ENCODE results near the gene SPTLC2. TPM values are rescaled to one million over a fixed set of nuclear protein-coding genes. Genes with fewer than 3 reads are reported as not detected.
A peak's percentile ranks its signal among the peaks of the same experiment; 100 is the strongest.
"Not testable (repeated sequence)": the region's sequence is repeated elsewhere in the genome, so short reads cannot be mapped to it uniquely, and the experiment has no call there.

SPTLC2 gene
- total RNA-seq, 1 donor from 2014 or later = 60.3 TPM

DNA sequence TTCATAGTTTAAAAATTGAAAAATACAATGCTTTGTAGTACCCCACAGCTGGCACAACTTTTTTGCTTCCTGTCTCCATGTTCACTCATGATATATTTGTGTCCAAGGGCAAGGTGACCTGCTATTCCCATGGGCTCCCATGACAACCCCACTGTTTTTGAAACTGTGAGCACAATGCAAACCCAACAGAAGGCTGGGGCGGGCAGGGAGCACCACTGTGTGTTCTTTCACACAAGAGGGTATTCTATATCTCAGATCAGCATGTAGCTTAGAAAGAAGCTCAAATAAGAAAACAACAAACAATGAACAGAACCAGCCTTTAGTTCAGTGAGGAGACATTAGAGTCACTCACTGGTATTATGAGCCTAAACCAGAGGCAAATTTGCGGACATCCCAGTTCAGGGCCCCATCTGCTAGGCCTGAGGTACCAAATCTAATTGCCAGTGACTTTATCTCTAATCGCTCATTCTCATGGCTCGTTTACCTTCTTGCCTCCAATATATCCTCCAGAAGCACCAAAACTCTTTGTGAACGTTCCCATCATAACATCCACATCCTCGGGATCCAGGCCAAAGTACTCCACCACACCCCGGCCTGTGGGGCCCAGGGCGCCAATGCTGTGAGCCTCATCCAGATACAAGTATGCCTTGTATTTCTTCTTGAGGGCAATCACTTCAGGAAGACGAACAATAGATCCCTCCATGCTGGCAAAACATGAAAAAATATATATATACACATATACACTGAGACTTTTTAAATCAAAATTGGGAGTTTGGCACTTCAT, 61.4 kb downstream of the SPTLC2 start:
- no peak for DNase-seq (ENCODE audit: extremely low read depth, low read depth, low spot score)

DNA sequence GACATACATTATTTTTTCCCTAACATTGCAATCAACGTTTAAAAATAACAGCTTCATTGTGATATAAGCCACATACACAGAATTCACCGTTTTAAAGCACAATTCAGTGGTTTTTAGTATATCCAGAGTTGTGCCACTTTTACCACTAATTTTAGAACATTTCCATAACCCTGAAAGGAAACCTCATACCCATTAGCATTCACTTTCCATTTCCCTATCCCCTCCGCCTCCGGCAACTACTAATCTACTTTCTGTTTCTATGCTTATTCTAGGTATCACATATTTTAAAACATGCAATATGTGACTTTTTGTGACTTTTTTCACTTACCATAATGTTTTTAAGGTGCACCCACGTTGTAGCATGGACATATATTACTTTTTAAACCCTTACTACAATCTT, 62.2 kb downstream of the SPTLC2 start:
- DNase-seq (ENCODE audit: extremely low read depth, low read depth, low spot score) = no peak

DNA sequence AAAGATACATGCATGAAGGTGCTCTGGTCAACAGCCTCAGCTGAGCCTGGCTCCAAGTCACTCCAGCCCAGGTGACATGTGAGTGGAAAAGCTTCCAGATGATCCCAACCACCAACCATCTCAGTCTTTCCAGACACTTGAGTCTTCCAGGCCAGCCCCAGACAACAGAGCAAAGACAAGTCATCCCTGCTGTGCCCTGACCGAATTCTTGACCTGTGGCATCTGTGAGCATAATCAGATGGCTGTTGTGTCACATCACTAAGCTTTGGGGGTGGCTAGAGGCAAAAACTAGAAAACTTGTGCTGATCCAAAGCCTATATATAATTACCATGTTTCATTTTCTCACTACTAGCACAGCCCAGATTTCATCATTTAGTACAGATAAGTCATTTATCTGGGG, 67.0 kb downstream of the SPTLC2 start:
- no peak for DNase-seq (ENCODE audit: extremely low read depth, low read depth, low spot score)

DNA sequence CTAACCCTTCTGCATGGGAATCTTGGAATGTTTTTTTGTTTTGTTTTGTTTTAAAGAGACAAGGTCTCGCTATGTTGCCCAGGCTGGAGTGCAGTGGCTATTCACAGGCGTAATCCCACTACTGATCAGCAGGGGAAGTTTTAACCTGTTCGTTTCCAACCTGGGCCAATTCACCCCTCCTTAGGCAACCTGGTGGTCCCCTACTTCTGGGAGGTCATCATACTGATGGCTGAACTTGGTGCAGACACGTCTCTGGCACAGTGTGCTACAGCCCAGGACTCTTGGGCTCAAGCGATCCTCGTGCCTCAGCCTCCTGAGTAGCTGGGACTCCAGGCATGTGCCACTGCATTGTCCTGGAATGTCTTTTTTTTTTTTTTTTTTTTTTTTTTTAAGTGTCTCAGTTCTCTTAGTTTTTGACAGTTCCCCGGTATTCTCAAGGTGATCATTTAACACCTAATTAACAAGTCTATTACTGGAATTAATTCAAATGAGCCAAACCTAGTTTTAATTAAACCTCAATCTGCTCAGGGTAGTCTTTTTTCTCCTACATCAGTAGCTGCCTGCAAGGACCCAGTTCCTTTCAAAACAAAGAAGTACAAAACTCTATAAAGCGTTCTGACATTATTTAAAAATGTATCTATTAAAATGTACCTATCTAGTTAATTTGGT, 68.8 kb downstream of the SPTLC2 start:
- DNase-seq (ENCODE audit: extremely low read depth, low read depth, low spot score) = no peak

DNA sequence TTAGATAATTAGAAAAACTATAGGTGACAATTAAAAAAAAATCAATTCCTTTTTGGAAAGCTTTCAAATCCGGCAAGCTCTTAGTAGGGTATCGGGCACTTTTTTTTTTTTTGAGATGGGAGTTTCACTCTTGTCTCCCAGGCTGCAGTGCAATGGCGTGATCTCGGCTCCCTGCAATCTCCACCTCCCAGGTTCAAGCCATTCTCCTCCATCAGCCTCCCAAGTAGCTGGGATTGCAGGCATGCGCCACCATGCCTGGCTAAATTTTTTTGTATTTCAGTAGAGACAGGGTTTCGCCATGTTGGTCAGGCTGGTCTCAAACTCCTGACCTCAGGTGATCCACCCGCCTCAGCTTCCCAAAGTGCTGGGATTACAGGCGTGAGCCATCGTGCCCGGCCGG, 71.3 kb downstream of the SPTLC2 start:
- DNase-seq (ENCODE audit: extremely low read depth, low read depth, low spot score) = not testable (repeated sequence)

DNA sequence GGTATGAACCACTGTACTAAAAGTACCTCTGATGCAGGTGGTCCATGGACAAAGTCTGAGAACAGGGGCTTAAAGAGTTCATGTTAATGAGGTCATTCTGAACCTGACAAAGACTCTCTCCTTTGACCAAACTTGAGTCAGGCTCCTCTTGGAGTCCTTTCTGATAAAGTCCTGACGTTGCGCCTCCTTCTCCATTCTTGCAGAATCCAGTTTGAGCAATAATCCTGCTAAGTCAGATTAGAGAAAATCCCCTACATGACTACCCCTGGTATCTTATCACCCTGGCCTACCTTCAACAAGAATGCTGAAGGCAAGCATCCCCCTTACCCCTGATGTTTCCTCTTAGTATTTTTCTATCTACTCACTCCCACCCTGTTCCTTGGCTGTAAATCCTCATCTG, 71.9 kb downstream of the SPTLC2 start:
- DNase-seq (ENCODE audit: extremely low read depth, low read depth, low spot score) = no peak

DNA sequence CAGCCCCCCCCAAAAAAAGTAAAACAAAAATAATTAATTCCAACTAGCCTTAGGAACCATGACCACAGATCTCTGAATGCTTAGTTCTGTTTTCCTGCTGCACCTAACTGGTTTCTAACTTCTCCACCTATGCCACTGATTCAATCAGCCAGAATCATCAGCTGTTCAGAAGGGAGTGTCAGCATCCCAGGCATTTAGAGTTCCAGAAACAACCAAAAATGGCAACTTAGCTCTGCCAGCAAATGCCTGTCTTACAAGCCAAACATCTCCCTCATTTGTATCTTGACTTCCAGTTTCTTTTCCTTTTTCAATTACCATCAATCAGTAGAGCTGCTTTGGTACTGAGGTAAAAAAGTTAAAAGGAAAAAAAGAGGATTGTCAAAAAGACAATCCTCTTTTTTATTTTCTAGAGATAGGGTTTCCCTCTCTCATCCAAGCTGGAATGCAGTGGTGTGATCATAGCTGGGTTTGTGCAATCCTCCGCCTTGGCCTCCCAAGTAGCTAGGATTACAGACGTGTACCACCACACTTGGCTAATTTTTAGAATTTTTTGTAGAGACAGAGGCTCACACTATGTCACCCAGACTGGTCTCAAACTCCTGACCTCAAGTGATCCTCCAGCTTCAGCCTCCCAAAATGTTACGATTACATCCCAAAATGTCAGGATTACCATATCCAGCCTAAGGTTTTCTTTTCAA, 72.7 kb downstream of the SPTLC2 start:
- DNase-seq (ENCODE audit: extremely low read depth, low read depth, low spot score) = no peak

DNA sequence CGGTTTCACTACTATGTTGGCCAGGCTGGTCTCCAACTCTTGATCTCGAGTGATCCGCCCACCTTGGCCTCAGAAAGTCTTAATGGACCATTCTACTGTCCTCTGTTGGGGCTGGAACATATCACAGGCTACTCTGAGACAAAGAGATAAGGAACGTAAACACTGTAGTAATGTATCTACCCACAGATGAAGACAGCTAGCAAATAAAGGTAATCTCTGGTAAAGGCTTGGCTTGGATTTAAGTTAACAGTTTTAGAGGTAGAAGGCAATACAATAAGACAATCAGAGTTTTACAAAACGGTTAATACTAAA, 73.2 kb downstream of the SPTLC2 start:
- no peak for DNase-seq (ENCODE audit: extremely low read depth, low read depth, low spot score)

DNA sequence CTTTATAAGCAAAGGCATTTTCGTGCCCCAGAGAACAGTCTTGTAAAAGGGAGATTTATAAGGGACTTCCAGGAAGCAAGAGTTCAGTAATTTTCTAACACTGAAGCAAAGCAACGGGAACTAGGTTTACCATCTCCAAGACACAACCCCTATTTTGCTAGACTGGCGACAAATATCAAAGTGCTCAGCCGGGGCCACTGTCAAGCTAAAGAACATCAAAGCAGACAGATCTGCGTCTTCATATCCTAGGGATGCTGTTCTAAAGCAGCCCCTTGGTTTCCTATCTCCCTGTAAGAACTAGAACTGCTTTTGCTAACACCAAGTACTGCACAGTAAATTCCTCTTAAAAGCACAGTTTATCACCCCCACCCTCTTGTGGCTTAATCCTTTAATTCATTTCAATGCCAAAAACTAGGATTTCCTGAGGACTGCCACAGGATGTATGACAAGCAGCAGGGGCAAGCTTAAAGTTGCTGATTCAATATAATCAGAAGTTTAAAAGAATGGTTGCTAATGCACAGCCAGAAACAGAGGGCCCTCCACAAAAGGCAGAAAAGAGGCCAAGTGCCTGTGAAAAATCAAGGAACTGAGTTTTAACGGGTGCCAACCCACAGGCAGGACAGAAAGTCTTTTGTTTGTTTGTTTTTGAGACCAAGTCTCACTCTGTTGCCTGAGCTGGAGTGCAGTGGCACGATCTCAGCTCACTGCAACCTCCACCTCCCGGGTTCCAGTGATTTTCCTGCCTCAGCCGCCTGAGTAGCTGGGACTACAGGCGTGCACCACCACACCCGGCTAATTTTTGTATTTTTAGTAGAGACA, 73.8 kb downstream of the SPTLC2 start:
- peak; percentile 51 for DNase-seq (ENCODE audit: extremely low read depth, low read depth, low spot score)

DNA sequence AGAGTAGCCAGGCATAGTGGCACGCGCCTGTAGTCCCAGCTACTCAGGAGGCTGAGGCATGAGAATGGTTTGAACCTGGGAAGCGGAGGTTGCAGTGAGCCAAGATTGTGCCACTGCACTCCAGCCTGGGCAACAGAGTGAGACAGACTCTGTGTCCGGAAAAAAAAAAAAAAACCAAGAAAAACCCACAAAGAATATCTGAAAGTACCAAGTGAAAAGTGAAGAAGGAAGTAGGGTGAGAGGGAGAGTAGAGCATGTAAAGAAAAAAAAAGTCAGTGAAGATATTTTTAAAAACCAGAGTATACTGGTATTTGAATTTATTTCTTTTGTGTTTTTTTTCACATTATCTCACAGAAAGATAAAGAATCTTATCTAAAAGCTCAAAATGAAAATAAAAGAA, 74.5 kb downstream of the SPTLC2 start:
- DNase-seq (ENCODE audit: extremely low read depth, low read depth, low spot score) = no peak

DNA sequence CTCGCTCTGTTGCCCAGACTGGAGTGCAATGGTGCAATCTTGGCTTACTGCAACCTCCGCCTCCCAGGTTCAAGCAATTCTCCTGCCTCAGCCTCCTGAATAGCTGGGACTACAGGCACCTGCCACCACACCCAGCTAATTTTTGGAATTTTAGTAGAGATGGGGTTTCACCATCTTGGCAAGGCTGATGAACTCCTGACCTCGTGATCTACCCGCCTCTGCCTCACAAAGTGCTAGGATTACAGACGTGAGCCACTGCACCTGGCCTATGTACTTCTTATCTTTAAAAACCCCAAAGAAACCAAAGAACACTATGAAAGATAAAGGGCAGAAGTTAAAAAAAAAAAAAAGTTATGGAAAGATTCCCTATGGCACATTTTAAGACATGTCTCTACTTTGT, 79.5 kb downstream of the SPTLC2 start:
- DNase-seq (ENCODE audit: extremely low read depth, low read depth, low spot score) = not testable (repeated sequence)

DNA sequence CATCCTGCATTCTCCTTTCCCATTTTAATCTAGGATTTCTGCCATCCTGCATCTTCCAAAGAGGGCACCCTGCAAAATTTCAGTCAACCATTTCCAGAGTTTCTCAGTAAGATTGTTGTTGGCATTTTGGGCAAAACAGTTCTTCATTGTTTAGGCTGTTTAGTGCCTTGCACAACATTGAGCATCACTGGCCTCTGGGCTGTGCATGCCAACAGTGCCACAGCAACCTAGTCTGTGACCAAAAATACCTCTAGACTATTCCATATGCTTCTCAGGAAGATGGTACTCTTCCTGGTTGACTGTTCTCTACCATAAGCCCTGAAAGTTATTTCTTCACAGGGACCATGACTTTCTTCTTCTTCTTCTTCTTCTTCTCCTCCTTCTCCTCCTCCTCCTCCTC, 85.4 kb downstream of the SPTLC2 start:
- DNase-seq (ENCODE audit: extremely low read depth, low read depth, low spot score) = no peak

DNA sequence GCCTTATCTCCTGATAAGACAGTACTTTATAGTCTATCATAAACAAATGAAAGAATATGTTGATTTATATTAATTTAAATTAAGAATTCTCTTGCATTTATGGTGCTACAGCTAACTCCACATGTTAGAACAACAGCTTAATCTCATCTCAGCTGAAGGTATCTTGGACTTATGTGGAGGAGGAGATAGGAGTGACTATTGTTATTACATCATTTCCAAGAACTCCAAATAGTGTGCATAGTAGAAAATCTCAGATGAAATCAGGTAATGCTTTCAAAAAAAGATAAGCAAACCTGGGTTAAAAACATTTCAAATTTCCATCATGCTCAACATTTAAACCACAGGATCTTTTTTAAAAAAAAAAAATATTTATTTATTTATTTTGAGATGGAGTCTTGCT, 86.5 kb downstream of the SPTLC2 start:
- DNase-seq (ENCODE audit: extremely low read depth, low read depth, low spot score) = no peak

DNA sequence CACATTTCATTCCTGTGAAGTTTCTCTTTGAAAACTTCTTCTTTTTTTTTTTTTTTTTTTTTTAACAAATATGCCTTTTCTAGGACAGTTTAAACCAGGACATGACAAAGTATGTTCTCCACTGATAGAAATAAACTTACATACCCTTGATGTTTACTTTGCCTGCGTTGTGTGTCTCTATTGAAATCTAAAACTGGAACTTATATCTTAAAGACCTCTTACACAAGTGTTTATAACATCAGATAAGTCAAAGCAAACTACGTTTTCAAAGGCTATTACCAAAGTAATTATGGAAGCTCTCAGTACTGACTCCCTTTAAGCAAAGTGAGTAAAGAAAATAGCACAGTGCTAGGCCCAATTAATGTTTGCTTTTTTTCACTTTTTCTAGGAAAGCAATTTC, 87.2 kb downstream of the SPTLC2 start:
- DNase-seq (ENCODE audit: extremely low read depth, low read depth, low spot score) = no peak

DNA sequence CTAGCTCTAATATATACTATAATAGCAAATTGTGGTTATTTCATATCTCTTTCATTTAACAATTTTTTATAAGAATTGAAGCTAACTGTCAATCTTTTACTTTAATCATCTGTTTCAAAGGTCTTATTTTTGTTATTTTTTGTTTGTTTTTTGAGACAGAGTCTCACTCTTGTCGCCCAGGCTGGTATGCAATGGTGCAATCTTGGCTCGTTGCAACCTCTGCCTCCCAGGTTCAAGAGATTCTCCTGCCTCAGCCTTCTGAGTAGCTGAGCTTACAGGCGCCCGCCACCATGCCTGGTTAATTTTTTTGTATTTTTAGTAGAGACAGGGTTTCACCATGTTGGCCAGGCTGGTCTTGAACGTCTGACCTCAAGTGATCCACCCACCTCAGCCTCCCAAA, 87.7 kb downstream of the SPTLC2 start:
- not testable (repeated sequence) for DNase-seq (ENCODE audit: extremely low read depth, low read depth, low spot score)

DNA sequence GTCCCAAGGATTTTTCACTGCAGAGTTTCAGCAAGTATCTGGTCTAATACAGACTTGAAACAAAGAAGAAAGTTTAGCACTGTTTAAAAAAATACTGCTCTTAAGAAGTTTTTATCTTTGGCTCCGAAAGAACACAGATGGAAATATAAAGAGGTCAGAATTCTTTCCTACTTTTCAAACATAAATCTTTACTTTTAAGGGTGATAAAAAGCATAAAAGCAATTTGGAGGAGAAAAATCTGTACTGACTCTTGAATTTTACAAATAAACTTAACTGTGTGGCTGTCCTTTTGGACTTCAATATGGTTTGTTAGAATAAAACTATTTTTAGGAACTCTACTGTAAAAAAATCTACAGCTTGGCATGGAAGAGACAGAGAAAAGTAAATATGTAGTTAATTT, 90.2 kb downstream of the SPTLC2 start:
- no peak for DNase-seq (ENCODE audit: extremely low read depth, low read depth, low spot score)

DNA sequence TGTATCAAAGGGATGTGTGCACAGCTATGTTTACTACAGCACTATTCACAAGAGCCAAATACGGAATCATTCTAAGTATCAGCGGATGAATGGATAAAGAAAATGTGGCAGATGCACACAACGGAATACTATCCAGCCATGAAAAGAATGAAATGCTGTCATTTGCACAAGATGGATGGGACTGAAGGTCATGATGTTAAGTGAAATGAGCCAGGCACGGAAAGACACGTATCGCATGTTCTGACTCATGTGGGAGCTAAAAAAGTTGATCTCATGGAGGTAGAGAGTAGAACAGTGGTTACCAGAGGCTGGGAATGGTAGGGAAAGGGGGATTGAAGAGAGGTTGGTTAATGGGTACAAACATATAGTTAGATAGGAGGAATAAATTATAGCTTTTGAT, 91.9 kb downstream of the SPTLC2 start:
- no peak for DNase-seq (ENCODE audit: extremely low read depth, low read depth, low spot score)

DNA sequence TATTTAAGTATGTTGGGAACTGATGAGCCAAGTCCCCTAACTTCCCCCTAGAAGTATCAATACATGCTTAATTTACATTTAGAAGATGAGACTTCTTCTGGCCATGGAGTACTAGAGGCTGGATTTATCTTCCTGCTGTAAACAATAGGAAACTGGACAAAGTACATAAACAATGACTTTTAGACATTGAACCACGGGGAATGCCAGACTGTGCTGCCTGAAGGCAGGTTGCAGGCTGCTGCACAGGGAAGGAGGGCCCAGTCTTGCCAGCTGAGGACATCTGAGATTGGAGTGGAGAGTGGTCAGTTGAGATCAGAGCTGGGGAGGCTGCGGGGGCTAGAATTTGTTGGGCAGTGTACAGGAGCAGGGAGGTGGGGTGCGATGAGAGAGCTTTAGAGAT, 93.3 kb downstream of the SPTLC2 start:
- DNase-seq (ENCODE audit: extremely low read depth, low read depth, low spot score) = no peak

DNA sequence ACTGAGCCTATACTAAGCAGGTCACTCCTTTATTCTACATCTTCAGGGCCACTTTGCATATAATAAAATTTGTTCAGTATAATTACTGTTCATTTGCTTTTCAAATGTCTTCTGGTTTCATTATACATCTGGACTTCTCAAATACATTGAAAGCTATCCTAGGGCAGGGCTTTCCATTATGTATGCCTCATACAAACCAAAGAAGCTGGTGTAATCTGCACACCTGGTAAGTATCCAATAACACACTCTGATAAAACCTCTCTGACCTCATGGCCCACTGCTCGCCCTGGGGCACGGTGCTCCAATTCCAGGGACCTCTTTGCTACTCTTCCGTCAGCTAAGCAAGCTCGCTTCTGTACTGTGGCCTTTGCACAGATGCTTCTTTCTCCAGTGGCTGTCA, 95.9 kb downstream of the SPTLC2 start:
- no peak for DNase-seq (ENCODE audit: extremely low read depth, low read depth, low spot score)

DNA sequence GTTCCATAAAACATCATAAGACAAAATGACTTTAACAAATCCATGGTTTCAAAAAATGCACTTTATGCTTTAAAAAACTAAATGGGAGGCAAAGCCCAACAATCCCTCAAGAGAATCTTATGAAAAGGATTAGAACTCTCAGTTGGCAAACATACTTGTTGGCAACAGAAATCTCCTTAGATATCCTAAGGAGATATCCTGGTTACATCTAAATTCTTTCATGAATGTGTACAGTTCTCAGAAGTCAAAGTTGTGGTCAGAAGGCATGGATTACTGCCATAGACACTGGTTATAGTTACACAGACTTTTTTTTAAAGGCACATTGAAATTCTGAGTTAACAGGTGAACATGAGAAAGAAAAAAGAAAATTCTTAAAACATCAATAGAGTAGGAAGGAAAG, 100.3 kb downstream of the SPTLC2 start:
- no peak for DNase-seq (ENCODE audit: extremely low read depth, low read depth, low spot score)

DNA sequence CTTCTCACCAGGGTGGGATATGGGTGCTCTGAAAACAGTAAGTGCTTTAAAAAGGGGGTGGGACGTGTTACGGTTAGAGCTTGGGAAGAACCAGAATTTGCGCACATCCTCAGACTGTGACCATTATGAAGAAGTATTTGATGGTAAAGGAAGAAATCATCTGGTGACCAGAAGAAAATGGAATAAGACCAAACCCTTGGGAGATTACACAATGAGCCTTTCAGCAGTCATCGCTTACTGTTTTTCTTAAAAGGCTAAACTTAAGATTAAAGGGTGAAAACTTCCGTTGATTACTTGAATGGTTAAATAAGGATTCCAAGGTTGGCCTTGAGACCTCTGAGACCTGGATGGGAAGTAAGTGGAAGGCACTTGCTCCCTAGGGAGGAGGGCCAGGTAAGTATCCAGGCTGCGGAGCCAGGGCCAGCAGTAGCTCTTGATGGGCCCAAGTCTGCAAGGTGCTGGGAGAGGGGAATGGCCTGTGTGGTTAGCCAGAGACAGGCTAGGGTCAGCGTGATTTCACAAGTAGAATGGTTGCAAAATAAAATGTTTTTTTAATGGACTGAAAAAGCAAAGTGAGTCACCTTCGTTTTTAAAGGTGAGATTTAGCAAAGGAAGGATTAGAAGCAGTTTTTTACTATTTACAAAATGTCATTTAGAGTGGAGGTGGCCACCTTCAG, 104.8 kb downstream of the SPTLC2 start:
- no peak for DNase-seq (ENCODE audit: extremely low read depth, low read depth, low spot score)

Measured in glomerular endothelial cell (primary cell).